A673 (cell line): ENCODE results near the gene NLGN1. TPM values are rescaled to one million over a fixed set of nuclear protein-coding genes. Genes with fewer than 3 reads are reported as not detected.
"Not testable (repeated sequence)": the region's sequence is repeated elsewhere in the genome, so short reads cannot be mapped to it uniquely, and the experiment has no call there.

Experiments used
- BruUV-seq: library from RNA; stranded (reverse); fragments of 400-500 nt; replicated peaks from 2 replicates; lab custom pipeline; 2021; lab: Mats Ljungman, UMichigan
- CTCF ChIA-PET: fragments of 300-600 bp; sonication (Branson Sonifier 250); formaldehyde crosslinking; loops from one replicate; lab custom pipeline; 2022; ENCODE audit warnings: antibody characterized with exemption; lab: Charles Lee
- POLR2A ChIA-PET: fragments of 300-600 bp; sonication (Branson Sonifier 250); formaldehyde crosslinking; loops from one replicate; lab custom pipeline; 2022; ENCODE audit warnings: antibody characterized with exemption; ENCODE audit not compliant: low non-redundant PET; lab: Charles Lee
- DNase-seq: peaks from one replicate; pipeline ENCODE4 v3.0.0-alpha.2; 2015; ENCODE audit warnings: low spot score
- H3K27ac ChIP-seq: fragments of 200-600 bp; sonication (generic); 2 replicates; pipeline ENCODE4 v1.5.1; 2016; ENCODE audit warnings: mixed run types, low read depth, mild to moderate bottlenecking, mixed read lengths, antibody characterized with exemption, low read length; ENCODE audit not compliant: poor library complexity, severe bottlenecking
- H3K27me3 ChIP-seq: fragments of 200-600 bp; sonication (generic); replicated peaks from 2 replicates; pipeline ENCODE4 v1.6.1; 2017; ENCODE audit warnings: mixed run types, low read depth, mild to moderate bottlenecking, mixed read lengths, antibody characterized with exemption, low read length; ENCODE audit not compliant: insufficient read depth, poor library complexity
- H3K36me3 ChIP-seq: fragments of 200-600 bp; sonication (generic); 2 replicates; pipeline ENCODE4 v1.6.1; 2016; ENCODE audit warnings: mixed run types, mild to moderate bottlenecking, mixed read lengths, antibody characterized with exemption, low read length; ENCODE audit not compliant: insufficient read depth, poor library complexity, severe bottlenecking
- H3K4me1 ChIP-seq: fragments of 200-600 bp; sonication (generic); 2 replicates; pipeline ENCODE4 v1.6.1; 2017; ENCODE audit warnings: mixed run types, mild to moderate bottlenecking, mixed read lengths, antibody characterized with exemption, low read length; ENCODE audit not compliant: insufficient read depth, poor library complexity, severe bottlenecking
- H3K4me3 ChIP-seq: fragments of 200-600 bp; sonication (generic); 2 replicates; pipeline ENCODE4 v1.5.1; 2016; ENCODE audit warnings: low read depth, mixed run types, mild to moderate bottlenecking, mixed read lengths, low read length; ENCODE audit not compliant: poor library complexity, severe bottlenecking
- H3K9me3 ChIP-seq: fragments of 200-600 bp; sonication (generic); 2 replicates; pipeline ENCODE4 v1.6.1; 2016; ENCODE audit warnings: mixed run types, low read depth, mild to moderate bottlenecking, mixed read lengths, antibody characterized with exemption, low read length; ENCODE audit not compliant: poor library complexity, severe bottlenecking
- CTCF ChIP-seq: fragments of 300-800, 200-600 bp; sonication (generic); conservative IDR thresholded peaks from 2 replicates; pipeline ENCODE4 v1.5.1; 2017; ENCODE audit warnings: low read depth, mild to moderate bottlenecking, antibody characterized with exemption, low read length, moderate library complexity, mixed read lengths
- EZH2 ChIP-seq: fragments of 200-600 bp; sonication (generic); IDR thresholded peaks from 2 replicates; pipeline ENCODE4 v1.6.1; 2017; ENCODE audit warnings: borderline replicate concordance, low read depth, mild to moderate bottlenecking, mixed read lengths, antibody characterized with exemption, low read length; ENCODE audit not compliant: poor library complexity, severe bottlenecking
- intact Hi-C: fragments of 100-400 bp; cut with micrococcal nuclease; formaldehyde crosslinking; loops from one replicate; pipeline ENCODE4 v1.10.0; 2022; ENCODE audit not compliant: unreplicated experiment
- total RNA-seq: library from RNA; stranded (reverse); gene quantifications from 2 replicates; pipeline ENCODE4 v1.2.3, GENCODE V29; 2021

The NLGN1 gene
- total RNA-seq, 1 experiment from 2014 or later = 0.39 TPM

GRCh38 chr3:173430576-173430975, 33.0 kb downstream of the NLGN1 start:
- ChIA-PET CTCF (no interaction called here), POLR2A (no interaction called here)
- Histone ChIP-seq H3K4me3 (no peak overlapping the region), H3K4me1 (no peaks in the 10 kb centered on the region), H3K27me3 (no peaks in the 10 kb centered on the region), H3K36me3 (no peaks in the 10 kb centered on the region), H3K27ac (no peak overlapping the region), H3K9me3 (no peaks in the 10 kb centered on the region)
- intact Hi-C loops = no loop called here
- no peak for DNase-seq
- TF ChIP-seq EZH2 = no peak
- no peak for TF ChIP-seq CTCF
- no TSS peak for BruUV-seq

GRCh38 chr3:173439004-173439403, 41.5 kb downstream of the NLGN1 start:
- DNase-seq = no peak
- H3K27me3 ChIP-seq = no peaks in the 10 kb centered on the region
- intact Hi-C loops = no loop called here
- ChIA-PET POLR2A (no interaction called here), CTCF (no interaction called here)
- H3K4me3 ChIP-seq = no peak overlapping the region
- H3K27ac ChIP-seq = no peak overlapping the region
- no TSS peak for BruUV-seq
- no peak for TF ChIP-seq EZH2
- TF ChIP-seq CTCF = no peak
- H3K4me1 ChIP-seq = no peaks in the 10 kb centered on the region
- H3K9me3 ChIP-seq = no peaks in the 10 kb centered on the region
- no peaks in the 10 kb centered on the region for H3K36me3 ChIP-seq

GRCh38 chr3:173440514-173440913, 43.0 kb downstream of the NLGN1 start:
- Histone ChIP-seq H3K36me3 (no peaks in the 10 kb centered on the region), H3K4me1 (no peaks in the 10 kb centered on the region), H3K27me3 (no peaks in the 10 kb centered on the region), H3K4me3 (no peak overlapping the region), H3K27ac (no peak overlapping the region), H3K9me3 (no peaks in the 10 kb centered on the region)
- BruUV-seq = no TSS peak
- intact Hi-C loops = no loop called here
- ChIA-PET POLR2A (no interaction called here), CTCF (no interaction called here)
- DNase-seq = no peak
- TF ChIP-seq EZH2 (no peak), CTCF (no peak)

GRCh38 chr3:173451561-173451960, 54.0 kb downstream of the NLGN1 start:
- H3K27ac ChIP-seq, BruUV-seq, H3K4me1 ChIP-seq, H3K27me3 ChIP-seq, H3K4me3 ChIP-seq, DNase-seq, H3K9me3 ChIP-seq, intact Hi-C loops, POLR2A ChIA-PET, CTCF ChIA-PET, H3K36me3 ChIP-seq: not testable (repeated sequence)
